Activated CD4-positive, alpha-beta T cell treated with anti-CD3 and anti-CD28 coated beads for 48 hours (primary cell): ENCODE data around the gene MLLT10.
"Not testable (repeated sequence)": the region's sequence is repeated elsewhere in the genome, so short reads cannot be mapped to it uniquely, and the experiment has no call there.

Experiments
- DNase-seq: peaks from one replicate; pipeline ENCODE4 v3.0.0-alpha.2; 2020

MLLT10 gene

GRCh38 chr10:21529032-21529910, 4.8 kb upstream of the MLLT10 start:
- DNase-seq, result no peak

GRCh38 chr10:21530168-21530567, 3.9 kb upstream of the MLLT10 start:
- DNase-seq, result no peak

GRCh38 chr10:21530641-21531040, 3.4 kb upstream of the MLLT10 start:
- no peak for DNase-seq

DNA sequence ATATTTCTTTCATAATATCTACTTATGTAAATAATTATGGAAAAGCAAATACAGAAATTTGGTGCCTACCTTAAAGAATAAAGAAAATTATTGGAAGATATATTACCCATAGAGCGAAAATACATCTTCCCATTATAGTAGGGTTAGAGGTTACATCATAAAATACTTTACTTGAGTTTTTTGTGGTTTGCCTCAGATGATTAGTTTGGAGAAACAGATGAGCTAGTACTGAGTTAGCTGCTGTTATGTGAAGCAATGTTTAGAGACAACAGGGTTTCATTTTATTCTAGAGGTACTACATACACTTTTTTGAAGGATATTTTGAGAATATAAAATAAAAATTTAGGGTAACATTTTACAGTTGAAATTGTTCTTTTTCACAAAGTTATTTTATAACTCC, 2.9 kb upstream of the MLLT10 start:
- DNase-seq, result no peak

DNA sequence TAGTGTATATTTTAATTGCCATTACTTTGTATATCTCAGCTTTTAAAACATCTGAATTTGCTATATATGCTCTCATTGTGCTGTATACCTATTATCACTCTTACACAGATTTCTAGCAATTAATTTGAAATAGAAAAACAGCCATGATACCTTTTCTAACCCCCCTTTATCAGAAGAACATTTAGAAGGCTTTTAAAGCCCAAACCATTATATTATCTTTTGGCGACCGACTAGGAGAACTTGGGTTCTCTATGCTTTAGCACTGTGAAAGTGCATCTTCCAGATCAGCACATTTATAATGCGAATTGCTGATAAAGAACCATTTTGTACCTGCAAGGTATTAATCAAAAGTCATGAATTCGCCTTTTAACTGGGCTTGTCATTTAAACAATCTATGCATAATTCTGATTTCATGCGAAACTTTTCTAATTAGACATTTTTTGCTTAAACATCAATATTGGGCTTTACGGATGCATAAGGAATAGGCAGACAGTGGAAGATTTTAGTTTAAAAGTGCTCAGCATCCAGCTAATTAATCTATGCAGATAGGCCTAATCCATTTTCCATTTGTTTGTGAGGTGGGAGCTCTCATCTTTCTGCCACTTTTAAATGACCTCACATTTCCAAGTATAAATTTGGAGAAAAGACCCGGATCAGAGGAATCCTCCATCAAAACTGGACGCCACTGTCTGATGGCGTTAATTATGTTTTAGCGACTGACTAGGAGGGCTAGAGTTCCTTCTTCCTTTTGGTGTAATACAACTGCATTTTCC, 1.2 kb upstream of the MLLT10 start:
- DNase-seq, result no peak

DNA sequence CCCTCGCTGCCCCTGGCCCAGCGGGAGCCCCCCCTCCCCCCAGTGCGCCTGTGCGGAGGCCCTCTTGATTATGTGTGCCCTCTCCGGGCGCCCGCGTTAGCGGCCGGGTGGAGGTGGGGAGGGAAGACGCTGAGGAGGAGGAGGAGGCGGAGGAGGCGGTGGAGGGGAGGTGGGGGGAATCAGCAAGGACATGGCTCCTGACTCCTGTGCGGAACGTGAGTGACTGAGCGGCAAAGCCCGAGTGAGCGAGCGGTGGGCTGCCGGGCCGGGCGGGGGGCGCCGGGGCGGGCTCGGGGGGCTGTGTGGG, 201 bp downstream of the MLLT10 start:
- no peak for DNase-seq

DNA sequence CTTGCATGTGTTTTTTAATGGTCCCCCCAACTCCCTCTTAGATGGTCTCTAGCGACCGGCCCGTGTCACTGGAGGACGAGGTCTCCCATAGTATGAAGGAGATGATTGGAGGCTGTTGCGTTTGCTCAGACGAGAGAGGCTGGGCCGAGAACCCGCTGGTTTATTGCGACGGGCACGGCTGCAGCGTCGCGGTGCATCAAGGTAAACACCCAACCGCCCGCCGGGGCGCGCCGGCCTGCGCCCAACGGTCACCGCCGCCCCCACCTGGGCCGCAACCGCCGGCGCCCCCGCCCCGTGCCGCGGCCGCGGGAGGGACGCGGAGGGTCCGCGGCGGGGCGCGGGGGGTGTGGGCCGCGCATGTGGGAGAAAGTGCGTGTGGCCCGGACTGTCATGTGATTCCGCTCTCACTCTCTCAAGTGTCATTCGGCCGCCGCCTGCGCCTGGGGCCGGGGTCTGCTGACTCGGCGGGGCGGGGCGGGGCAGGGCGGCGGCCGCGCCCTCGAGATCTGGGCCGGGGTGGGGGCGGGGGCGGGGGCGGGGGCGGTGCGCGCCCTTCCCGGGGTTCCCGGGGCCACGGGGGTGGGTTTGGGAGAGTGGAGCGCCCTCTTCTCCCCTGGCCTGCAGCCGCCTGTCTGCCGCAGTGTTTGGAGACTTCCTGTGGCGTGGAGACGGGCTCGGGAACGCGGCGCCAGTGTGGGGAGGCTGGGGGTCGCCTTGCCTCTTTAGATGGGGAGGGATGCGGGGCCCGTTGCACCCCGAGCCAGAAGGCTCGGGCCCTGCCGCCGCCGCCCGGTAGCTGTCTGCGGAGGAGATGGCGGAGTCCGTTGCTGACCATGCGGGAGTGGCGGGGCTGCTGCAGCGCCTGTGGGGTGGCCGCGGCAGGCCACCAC, 817 bp downstream of the MLLT10 start:
- DNase-seq, result peak; percentile 62

DNA sequence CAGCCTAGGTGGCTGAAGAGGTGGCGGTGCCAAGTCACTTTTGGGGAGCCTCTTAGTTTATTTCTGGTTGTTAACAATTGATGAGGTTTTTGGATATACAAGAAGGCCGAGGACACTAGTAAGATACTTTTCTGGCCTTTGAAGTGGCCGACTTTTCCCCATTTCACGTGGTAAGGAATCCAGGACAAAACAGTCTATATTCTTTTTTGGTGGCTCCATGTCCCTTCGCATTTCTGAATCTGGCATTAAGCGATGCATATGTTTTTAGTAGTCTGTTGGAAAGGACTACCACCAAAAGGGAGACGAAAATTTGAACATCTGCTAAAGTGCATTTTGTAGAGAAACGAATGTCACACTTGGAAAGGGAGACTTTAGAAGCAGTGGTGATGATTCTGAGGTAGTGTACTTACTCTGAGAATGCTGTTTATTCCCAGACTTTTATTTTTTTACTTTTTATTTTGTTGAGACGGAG, 1.5 kb downstream of the MLLT10 start:
- no peak for DNase-seq

GRCh38 chr10:21535976-21536375, 1.9 kb downstream of the MLLT10 start:
- not testable (repeated sequence) for DNase-seq

- DNase-seq, result no peak
Measured at GRCh38 chr10:21536874-21537273, 2.8 kb downstream of the MLLT10 start.

DNA sequence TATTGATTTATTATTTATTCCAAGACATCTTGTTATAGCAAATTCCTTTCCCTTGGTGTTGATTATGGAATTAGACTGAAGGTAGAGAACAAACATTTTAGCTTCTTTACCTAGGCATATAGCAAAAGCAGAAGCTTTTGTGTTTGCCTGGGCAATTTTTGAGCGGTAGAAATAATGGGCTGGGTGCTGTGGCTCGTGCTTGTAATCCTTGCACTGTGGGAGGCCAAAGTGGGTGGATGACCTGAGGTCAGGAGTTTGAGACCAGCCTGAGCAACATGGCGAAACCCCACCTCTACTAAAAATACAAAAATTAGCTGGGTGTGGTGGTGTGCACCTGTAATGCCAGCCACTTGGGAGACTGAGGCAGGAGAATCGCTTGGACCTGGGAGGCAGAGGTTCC, 6.7 kb downstream of the MLLT10 start:
- DNase-seq, result not testable (repeated sequence)

GRCh38 chr10:21547246-21547645, 13.2 kb downstream of the MLLT10 start:
- DNase-seq, result no peak

DNA sequence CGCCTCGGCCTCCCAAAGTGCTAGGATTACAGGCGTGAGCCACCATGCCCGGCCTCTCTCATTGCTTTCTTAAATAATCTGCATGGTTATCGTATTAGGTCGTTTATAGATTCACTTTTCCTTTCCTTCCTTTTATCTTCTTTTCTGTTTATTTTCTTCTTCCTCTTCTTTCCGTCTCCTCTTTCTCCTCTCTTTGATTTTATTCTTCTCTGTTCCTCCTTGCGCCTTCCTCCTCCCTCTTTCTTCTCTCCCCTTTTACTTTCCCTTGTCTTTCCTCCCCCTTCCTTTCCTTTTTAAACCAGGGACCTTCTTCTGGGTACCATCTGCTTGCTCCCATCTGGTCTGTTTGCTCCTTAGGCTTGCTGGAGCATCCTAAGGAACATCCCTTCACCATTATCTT, 18.6 kb downstream of the MLLT10 start:
- DNase-seq, result no peak

- DNase-seq, result no peak
Measured at GRCh38 chr10:21556527-21556926, 22.5 kb downstream of the MLLT10 start.

- not testable (repeated sequence) for DNase-seq
Measured at GRCh38 chr10:21558984-21559383, 25.0 kb downstream of the MLLT10 start.

DNA sequence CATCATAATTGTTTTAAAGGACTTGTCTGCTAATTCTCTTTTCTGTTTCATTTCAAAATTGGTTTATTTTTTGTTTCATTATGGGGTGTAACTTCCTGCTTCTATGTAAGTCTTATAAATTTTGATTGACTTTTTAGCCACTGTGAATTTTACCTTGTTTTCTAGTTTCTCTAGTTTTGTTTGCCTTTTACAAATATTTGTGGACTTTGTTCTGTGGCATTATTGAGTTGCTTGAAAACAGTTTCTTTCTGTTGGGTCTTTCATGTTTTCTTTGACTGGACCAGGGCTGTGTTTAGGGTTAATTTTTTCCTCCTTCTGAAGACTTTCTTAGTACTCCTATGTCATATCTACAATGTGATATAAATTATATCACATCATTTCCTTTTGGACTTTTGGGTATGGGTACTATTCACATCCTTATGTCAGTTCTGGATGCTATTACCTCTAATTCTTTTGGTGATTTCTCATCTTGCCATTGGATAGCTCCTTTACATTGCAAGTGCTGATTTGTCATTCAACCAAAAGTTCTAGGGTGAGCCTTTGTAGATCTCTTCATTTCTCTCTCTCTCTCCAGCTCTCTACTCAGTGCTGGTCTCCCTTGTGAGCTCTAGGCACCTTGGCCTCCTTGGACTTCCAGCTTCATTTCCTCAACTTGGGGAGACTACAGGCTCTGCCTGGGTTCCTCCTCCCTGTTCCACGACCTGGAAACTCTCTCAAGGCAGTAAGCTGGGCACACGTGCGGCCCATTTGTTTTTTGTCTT, 36.9 kb downstream of the MLLT10 start:
- no peak for DNase-seq

DNA sequence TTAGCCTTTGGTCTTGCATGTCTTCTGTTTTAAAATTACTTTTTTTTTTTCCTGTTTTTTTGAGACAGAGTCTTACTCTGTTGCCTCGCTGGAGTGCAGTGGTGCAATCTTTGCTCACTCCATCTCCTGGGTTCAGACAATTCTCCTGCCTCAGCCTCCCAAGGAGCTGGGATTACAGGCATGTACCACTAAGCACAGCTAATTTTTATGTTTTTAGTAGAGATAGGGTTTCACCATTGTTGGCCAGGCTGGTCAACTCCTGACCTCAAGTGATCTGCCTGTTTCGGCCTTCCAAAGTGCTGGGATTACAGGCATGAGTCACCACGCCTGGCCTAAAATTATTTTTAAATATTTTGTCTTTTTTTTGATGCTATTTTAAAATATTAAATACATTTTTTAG, 38.5 kb downstream of the MLLT10 start:
- DNase-seq, result no peak

GRCh38 chr10:21574514-21574913, 40.5 kb downstream of the MLLT10 start:
- not testable (repeated sequence) for DNase-seq

GRCh38 chr10:21579291-21579690, 45.3 kb downstream of the MLLT10 start:
- no peak for DNase-seq

DNA sequence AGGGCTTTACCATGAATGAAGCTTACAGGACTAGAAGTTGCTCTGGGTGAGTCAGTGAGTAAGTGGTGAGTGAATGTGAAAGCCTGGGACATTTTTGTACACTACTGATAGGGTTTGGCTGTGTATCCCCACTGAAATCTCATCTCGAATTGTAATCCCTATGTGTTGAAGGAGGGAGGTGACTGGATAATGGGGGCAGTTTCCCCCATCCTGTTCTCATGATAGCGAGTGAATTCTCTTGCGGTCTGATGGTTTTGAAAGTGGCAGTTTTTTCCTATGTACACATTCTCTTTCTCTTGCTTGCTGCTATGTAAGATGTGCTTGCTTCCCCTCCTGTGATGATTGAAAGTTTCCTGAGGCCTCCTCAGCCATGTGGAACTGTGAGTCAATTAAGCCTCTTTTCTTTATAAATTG, 47.4 kb downstream of the MLLT10 start:
- peak; percentile 37 for DNase-seq

- no peak for DNase-seq
Measured at GRCh38 chr10:21584834-21585530, 51.0 kb downstream of the MLLT10 start.

- DNase-seq, result no peak
Measured at GRCh38 chr10:21587391-21587790, 53.4 kb downstream of the MLLT10 start.
